Keratinocyte (primary cell): ENCODE data around the gene HSF4. TPM values are rescaled to one million over a fixed set of nuclear protein-coding genes. Genes with fewer than 3 reads are reported as not detected.

Experiments used
- DNase-seq: peaks from one replicate; pipeline ENCODE4 v3.0.0-alpha.2; 2011; ENCODE audit warnings: low read depth, missing footprints, low spot score
- FAIRE-seq: peaks from 2 replicates; lab custom pipeline; 2011; peaks lifted over from hg19 to GRCh38; lab: Jason Lieb, UNC
- H2AFZ ChIP-seq: 2 replicates; pipeline ENCODE4 v1.6.0; 2012; ENCODE audit warnings: low read length, control low read depth, inconsistent platforms; ENCODE audit not compliant: control insufficient read depth
- H3K27ac ChIP-seq: 2 replicates; pipeline ENCODE4 v1.5.1; 2011; ENCODE audit warnings: low read length; ENCODE audit not compliant: control insufficient read depth, insufficient read depth
- H3K27me3 ChIP-seq: 3 replicates; pipeline ENCODE4 v1.6.0; 2011; ENCODE audit warnings: low read length; ENCODE audit not compliant: control insufficient read depth, insufficient read depth; ENCODE audit errors: extremely low read depth
- H3K36me3 ChIP-seq, 2 experiments: 2 replicates in 1 of 2; 3 replicates in 1 of 2; pipeline ENCODE4 v1.5.1; 2011; ENCODE audit warnings: low read length in 2 of 2, mild to moderate bottlenecking in 1 of 2; ENCODE audit not compliant: control insufficient read depth in 2 of 2, insufficient read depth in 2 of 2; ENCODE audit errors: extremely low read depth in 1 of 2
- H3K4me1 ChIP-seq: 3 replicates; pipeline ENCODE4 v1.5.1; 2011; ENCODE audit warnings: low read length; ENCODE audit not compliant: control insufficient read depth, insufficient read depth; ENCODE audit errors: extremely low read depth
- H3K4me2 ChIP-seq: 3 replicates; pipeline ENCODE4 v1.6.0; 2011; ENCODE audit warnings: low read depth, low read length; ENCODE audit not compliant: control insufficient read depth, insufficient read depth; ENCODE audit errors: extremely low read depth
- H3K4me3 ChIP-seq, 3 experiments: fragments of 200-600 bp in 1 of 3; sonication (generic) in 1 of 3; 2 replicates in 2 of 3; 3 replicates in 1 of 3; pipeline ENCODE4 v1.5.1; 2011 to 2016; ENCODE audit warnings: low read length in 3 of 3, mild to moderate bottlenecking in 3 of 3, control low read depth in 2 of 3, inconsistent platforms in 1 of 3, low read depth in 1 of 3, mixed read lengths in 1 of 3, mixed run types in 1 of 3, moderate library complexity in 1 of 3; ENCODE audit not compliant: control insufficient read depth in 2 of 3, insufficient read depth in 2 of 3; ENCODE audit errors: extremely low read depth in 1 of 3
- H3K79me2 ChIP-seq: 2 replicates; pipeline ENCODE4 v1.6.0; 2012; ENCODE audit warnings: low read length; ENCODE audit not compliant: control insufficient read depth, insufficient read depth
- H3K9ac ChIP-seq: 3 replicates; pipeline ENCODE4 v1.6.0; 2011; ENCODE audit warnings: low read length; ENCODE audit not compliant: control insufficient read depth, insufficient read depth; ENCODE audit errors: extremely low read depth
- H3K9me1 ChIP-seq: 3 replicates; pipeline ENCODE4 v1.6.0; 2011; ENCODE audit warnings: low read length; ENCODE audit not compliant: control insufficient read depth, insufficient read depth; ENCODE audit errors: extremely low read depth
- H3K9me3 ChIP-seq: 2 replicates; pipeline ENCODE4 v1.5.1; 2012; ENCODE audit warnings: low read depth, low read length; ENCODE audit not compliant: control insufficient read depth
- H4K20me1 ChIP-seq: 3 replicates; pipeline ENCODE4 v1.6.0; 2011; ENCODE audit warnings: low read length; ENCODE audit not compliant: control insufficient read depth, insufficient read depth; ENCODE audit errors: extremely low read depth
- CTCF ChIP-seq, 3 experiments: IDR thresholded peaks in 1 of 3; conservative IDR thresholded peaks in 1 of 3; optimal IDR thresholded peaks in 1 of 3; 2 replicates in 2 of 3; 3 replicates in 1 of 3; pipeline versions ENCODE3 to v1.5.1; 2011; ENCODE audit warnings: low read length in 3 of 3, mild to moderate bottlenecking in 3 of 3, moderate library complexity in 2 of 3, control low read depth in 1 of 3, inconsistent platforms in 1 of 3; ENCODE audit not compliant: insufficient read depth in 2 of 3; ENCODE audit errors: extremely low read depth in 1 of 3
- EZH2 ChIP-seq: IDR thresholded peaks from one replicate; pipeline ENCODE4 v1.6.1; 2012; ENCODE audit warnings: inconsistent platforms, mild to moderate bottlenecking, low read length, moderate library complexity
- dilution Hi-C: fragments of 300-500 bp; cut with MboI; formaldehyde crosslinking; loops from one replicate; pipeline ENCODE4 v1.7.0; 2020; ENCODE audit warnings: low sequenced_read_pairs; ENCODE audit not compliant: extremely low pct_ligation_motif_present
- polyA plus RNA-seq, 5 experiments: library from polyadenylated mRNA; depleted of rRNA in 3 of 5; stranded (reverse) in 3 of 5; stranded (forward) in 1 of 5; unstranded in 1 of 5; fragments of >200 nt; gene quantifications; 1 replicate in 1 of 5; 2 replicates in 3 of 5; 3 replicates in 1 of 5; pipeline versions ENCODE4 v1.2.1 to v1.2.3, GENCODE V29; 2011 to 2012; ENCODE audit warnings: missing spikeins in 2 of 5, low read depth in 1 of 5, low replicate concordance in 1 of 5

The HSF4 gene
- polyA plus RNA-seq, 1 donor (not counting 4 experiments of a cell fraction or from before 2014, with no cell fraction given): 4.3 TPM

GRCh38 chr16:67177743-67178699, 13.5 kb downstream of the HSF4 start:
- H3K4me2 ChIP-seq: peak overlapping the region; percentile 75
- dilution Hi-C loops: no loop called here
- peak overlapping the region; percentile 44 for H3K9ac ChIP-seq
- H3K27ac ChIP-seq: no peak overlapping the region
- H3K27me3 ChIP-seq: no peaks in the 10 kb centered on the region
- H4K20me1 ChIP-seq: no peaks in the 10 kb centered on the region
- peaks cover 0 to 3% of the 10 kb centered on the region in 2 experiments for H3K36me3 ChIP-seq
- no peaks in the 10 kb centered on the region for H3K9me3 ChIP-seq
- TF ChIP-seq CTCF (optimal IDR thresholded peaks at IDR 0.05 in 1 of 3, IDR thresholded peaks at IDR 0.05 in 1 of 3, conservative IDR thresholded peaks at IDR 0.05 in 1 of 3; ENCODE audit: extremely low read depth in 1 of 3, insufficient read depth in 2 of 3, low read length in 3 of 3) (peak in 2 of 3 experiments; percentile 8 to 19), EZH2 (no peak)
- DNase-seq: no peak
- peak overlapping the region; percentile 35 to 48 (median 48) for H3K4me3 ChIP-seq
- peak overlapping the region; percentile 58 for H2AFZ ChIP-seq
- H3K4me1 ChIP-seq: peaks cover 57% of the 10 kb centered on the region
- FAIRE-seq: peak; percentile 17
- no peaks in the 10 kb centered on the region for H3K9me1 ChIP-seq
- H3K79me2 ChIP-seq: peaks cover 6% of the 10 kb centered on the region

GRCh38 chr16:67179421-67180080, 15.0 kb downstream of the HSF4 start:
- Histone ChIP-seq H3K36me3 (peaks cover 0 to 3% of the 10 kb centered on the region in 2 experiments), H3K4me1 (peaks cover 44% of the 10 kb centered on the region), H3K27ac (no peak overlapping the region), H3K9ac (no peak overlapping the region), H3K4me3 (no peak overlapping the region), H3K9me3 (no peaks in the 10 kb centered on the region), H3K27me3 (no peaks in the 10 kb centered on the region), H2AFZ (no peak overlapping the region), H4K20me1 (no peaks in the 10 kb centered on the region), H3K9me1 (no peaks in the 10 kb centered on the region), H3K79me2 (peaks cover 7% of the 10 kb centered on the region), H3K4me2 (peak overlapping the region; percentile 1)
- dilution Hi-C loops: no loop called here
- FAIRE-seq (no peak), DNase-seq (no peak)
- TF ChIP-seq EZH2 (no peak), CTCF (optimal IDR thresholded peaks at IDR 0.05 in 1 of 3, IDR thresholded peaks at IDR 0.05 in 1 of 3, conservative IDR thresholded peaks at IDR 0.05 in 1 of 3; ENCODE audit: extremely low read depth in 1 of 3, insufficient read depth in 2 of 3, low read length in 3 of 3) (peak; percentile 26 to 61 (median 31))
